ENCODE data around the gene FSCN2. TPM values are rescaled to one million over a fixed set of nuclear protein-coding genes. Genes with fewer than 3 reads are reported as not detected.

Gene FSCN2
- total RNA-seq, 3 donors from 2014 or later (not counting 1 experiment from before 2014, with no cell fraction given), result 0.26 to 2.6 (median 1.0) TPM

DNA sequence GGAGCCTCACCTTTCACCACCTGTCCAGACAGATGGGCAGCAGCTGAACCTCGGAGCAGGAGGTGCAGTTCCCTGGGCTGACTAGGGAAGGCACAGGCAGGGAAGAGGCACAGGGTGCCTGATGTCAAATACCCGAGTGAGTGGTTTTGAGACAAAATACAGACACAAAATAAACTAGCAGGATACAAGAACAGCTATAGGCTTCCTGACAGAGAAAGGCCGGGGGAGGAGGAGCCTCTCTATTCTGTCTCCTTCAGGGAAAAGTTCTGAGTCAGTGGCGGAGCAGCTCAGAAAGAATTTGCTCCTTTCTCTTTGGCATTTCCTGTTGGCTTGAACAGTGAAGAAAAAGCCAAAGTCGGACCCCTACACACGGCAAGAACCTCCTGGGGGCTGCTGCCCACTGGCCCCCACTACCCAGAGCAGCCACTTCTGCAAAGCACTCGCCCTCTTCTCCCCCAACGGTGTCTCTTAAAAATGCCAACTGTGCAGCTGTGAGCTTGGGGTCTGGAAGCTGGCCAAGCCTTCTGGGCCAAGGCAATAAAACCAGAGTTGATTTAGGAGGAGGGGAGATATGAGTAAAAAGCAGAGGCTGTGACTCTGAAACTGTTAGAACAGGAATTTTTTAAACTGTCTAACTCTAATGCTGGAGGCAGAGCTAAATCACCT lies 38.4 kb downstream of the FSCN2 start:
- Histone ChIP-seq H3K4me1 (ENCODE audit: control insufficient read depth, insufficient read depth, low read length) (peaks cover 3% of the 10 kb centered on the region), H3K27ac (ENCODE audit: low read length) (no peak overlapping the region), H3K4me3 (ENCODE audit: low read length) (no peak overlapping the region), H3K36me3 (ENCODE audit: control insufficient read depth, insufficient read depth, low read length) (peaks cover 69% of the 10 kb centered on the region), H3K9me3 (ENCODE audit: control insufficient read depth, insufficient read depth, low read length) (no peaks in the 10 kb centered on the region), H3K27me3 (ENCODE audit: control insufficient read depth, insufficient read depth, low read length) (no peaks in the 10 kb centered on the region)
- no peak for ATAC-seq
- TF ChIP-seq, protein P1, sequence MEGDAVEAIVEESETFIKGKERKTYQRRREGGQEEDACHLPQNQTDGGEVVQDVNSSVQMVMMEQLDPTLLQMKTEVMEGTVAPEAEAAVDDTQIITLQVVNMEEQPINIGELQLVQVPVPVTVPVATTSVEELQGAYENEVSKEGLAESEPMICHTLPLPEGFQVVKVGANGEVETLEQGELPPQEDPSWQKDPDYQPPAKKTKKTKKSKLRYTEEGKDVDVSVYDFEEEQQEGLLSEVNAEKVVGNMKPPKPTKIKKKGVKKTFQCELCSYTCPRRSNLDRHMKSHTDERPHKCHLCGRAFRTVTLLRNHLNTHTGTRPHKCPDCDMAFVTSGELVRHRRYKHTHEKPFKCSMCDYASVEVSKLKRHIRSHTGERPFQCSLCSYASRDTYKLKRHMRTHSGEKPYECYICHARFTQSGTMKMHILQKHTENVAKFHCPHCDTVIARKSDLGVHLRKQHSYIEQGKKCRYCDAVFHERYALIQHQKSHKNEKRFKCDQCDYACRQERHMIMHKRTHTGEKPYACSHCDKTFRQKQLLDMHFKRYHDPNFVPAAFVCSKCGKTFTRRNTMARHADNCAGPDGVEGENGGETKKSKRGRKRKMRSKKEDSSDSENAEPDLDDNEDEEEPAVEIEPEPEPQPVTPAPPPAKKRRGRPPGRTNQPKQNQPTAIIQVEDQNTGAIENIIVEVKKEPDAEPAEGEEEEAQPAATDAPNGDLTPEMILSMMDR (IDR thresholded peaks at IDR 0.05), result no peak
- Mint-ChIP-seq H3K9me3 (no peaks in the 10 kb centered on the region), H3K4me1 (no peaks in the 10 kb centered on the region), H3K4me3 (no peak overlapping the region), H3K36me3 (no peaks in the 10 kb centered on the region), H3K27ac (no peak overlapping the region), H3K27me3 (ENCODE audit: low read depth in 2 of 2) (no peaks in the 10 kb centered on the region)
- intact Hi-C loops (cut with micrococcal nuclease), result no loop called here
- WGBS (ENCODE audit: insufficient coverage), result 29% methylated on average over 8 of the region's 8 CpGs
- DNase-seq, result no peak

DNA sequence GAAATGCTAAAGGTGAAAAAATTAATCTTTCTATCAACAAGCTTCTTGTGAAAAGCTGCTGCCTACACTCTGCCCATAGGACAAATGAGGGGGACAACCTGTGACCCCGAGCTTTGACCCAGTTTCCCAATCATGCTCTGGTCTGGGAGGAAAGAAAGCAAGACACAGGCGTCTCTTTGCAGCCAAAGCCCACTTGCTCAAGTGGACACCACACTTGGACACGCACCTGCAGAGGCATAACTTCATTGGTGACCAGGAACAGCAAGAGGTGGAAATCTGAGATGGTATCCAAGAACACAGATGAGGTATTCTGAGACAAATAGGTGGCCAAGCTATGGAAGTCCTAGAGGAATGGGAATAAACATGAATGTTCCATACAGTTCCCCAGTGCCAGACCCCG lies 39.0 kb downstream of the FSCN2 start:
- no peak for DNase-seq
- WGBS (ENCODE audit: insufficient coverage), result 70% methylated on average over 4 of the region's 4 CpGs
- ATAC-seq, result no peak
- H3K36me3 Mint-ChIP-seq, result no peaks in the 10 kb centered on the region
- H3K9me3 Mint-ChIP-seq, result no peaks in the 10 kb centered on the region
- TF ChIP-seq, protein P1 (IDR thresholded peaks at IDR 0.05), result no peak
- no peak overlapping the region for H3K4me3 ChIP-seq (ENCODE audit: low read length)
- peaks cover 73% of the 10 kb centered on the region for H3K36me3 ChIP-seq (ENCODE audit: control insufficient read depth, insufficient read depth, low read length)
- no peaks in the 10 kb centered on the region for H3K4me1 ChIP-seq (ENCODE audit: control insufficient read depth, insufficient read depth, low read length)
- no peaks in the 10 kb centered on the region for H3K4me1 Mint-ChIP-seq
- no peaks in the 10 kb centered on the region for H3K27me3 Mint-ChIP-seq (ENCODE audit: low read depth in 2 of 2)
- H3K27ac Mint-ChIP-seq, result no peak overlapping the region
- no peak overlapping the region for H3K27ac ChIP-seq (ENCODE audit: low read length)
- no peak overlapping the region for H3K4me3 Mint-ChIP-seq
- intact Hi-C loops (cut with micrococcal nuclease), result no loop called here
- no peaks in the 10 kb centered on the region for H3K27me3 ChIP-seq (ENCODE audit: control insufficient read depth, insufficient read depth, low read length)
- no peaks in the 10 kb centered on the region for H3K9me3 ChIP-seq (ENCODE audit: control insufficient read depth, insufficient read depth, low read length)

DNA sequence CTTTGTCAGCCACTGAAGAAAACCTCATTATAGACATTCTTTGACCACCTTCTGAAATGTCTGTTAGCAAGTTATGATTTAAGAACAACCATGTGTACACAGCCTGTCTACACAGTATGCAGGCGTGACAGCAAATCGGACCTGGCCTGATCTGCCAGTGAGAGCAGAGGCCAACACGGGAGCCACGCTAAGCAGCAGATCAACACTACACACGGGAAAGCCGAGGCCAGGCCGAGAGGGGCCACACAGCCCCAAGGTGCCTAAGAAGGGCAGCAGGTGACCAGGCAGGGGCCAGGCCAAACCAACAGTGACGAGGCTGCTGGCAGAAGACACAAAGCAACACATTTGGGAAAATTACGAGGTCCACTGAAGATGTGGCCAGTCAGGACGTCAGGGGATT lies 40.2 kb downstream of the FSCN2 start:
- H3K36me3 ChIP-seq (ENCODE audit: control insufficient read depth, insufficient read depth, low read length), result peaks cover 79% of the 10 kb centered on the region
- no peaks in the 10 kb centered on the region for H3K4me1 ChIP-seq (ENCODE audit: control insufficient read depth, insufficient read depth, low read length)
- Mint-ChIP-seq H3K4me3 (no peak overlapping the region), H3K27me3 (ENCODE audit: low read depth in 2 of 2) (no peaks in the 10 kb centered on the region), H3K9me3 (no peaks in the 10 kb centered on the region), H3K4me1 (no peaks in the 10 kb centered on the region), H3K27ac (no peak overlapping the region), H3K36me3 (no peaks in the 10 kb centered on the region)
- no peak for DNase-seq
- H3K9me3 ChIP-seq (ENCODE audit: control insufficient read depth, insufficient read depth, low read length), result no peaks in the 10 kb centered on the region
- no peaks in the 10 kb centered on the region for H3K27me3 ChIP-seq (ENCODE audit: control insufficient read depth, insufficient read depth, low read length)
- intact Hi-C loops (cut with micrococcal nuclease), result no loop called here
- no peak for ATAC-seq
- WGBS (ENCODE audit: insufficient coverage), result 95% methylated on average over 10 of the region's 10 CpGs
- TF ChIP-seq, protein P1 (IDR thresholded peaks at IDR 0.05), result no peak
- H3K27ac ChIP-seq (ENCODE audit: low read length), result no peak overlapping the region
- no peak overlapping the region for H3K4me3 ChIP-seq (ENCODE audit: low read length)

DNA sequence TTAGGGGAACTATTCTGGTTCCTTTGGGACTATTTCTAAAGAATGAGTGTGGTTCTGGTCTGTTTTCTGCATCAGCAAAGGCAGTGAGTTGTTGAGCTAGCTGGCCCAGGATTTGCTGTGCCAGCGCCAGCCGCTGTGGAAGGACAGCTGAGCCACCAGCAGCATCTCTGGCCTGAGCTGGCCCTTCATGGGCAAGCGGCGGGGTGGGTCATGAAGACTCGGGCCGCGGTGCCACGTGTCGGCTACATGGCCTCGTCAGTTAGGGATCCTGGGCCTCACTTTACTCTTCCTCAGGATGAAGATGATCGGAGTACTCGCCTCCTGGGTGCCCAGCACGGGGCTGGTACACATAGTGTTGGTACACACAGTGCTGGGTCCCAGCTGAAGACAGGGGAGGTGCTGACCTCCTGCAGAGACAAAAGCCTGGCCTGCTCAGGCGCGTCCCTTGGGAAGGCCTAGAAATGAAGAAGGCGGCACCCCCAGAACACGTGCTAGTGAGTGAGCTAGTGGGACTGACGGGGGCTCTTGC lies 41.9 kb downstream of the FSCN2 start:
- DNase-seq, result no peak
- H3K4me1 ChIP-seq (ENCODE audit: control insufficient read depth, insufficient read depth, low read length), result no peaks in the 10 kb centered on the region
- H3K9me3 ChIP-seq (ENCODE audit: control insufficient read depth, insufficient read depth, low read length), result no peaks in the 10 kb centered on the region
- Mint-ChIP-seq H3K27ac (no peak overlapping the region), H3K36me3 (no peaks in the 10 kb centered on the region), H3K4me1 (peaks cover 0 to 5% of the 10 kb centered on the region in 2 donors), H3K4me3 (no peak overlapping the region), H3K27me3 (ENCODE audit: low read depth in 2 of 2) (no peaks in the 10 kb centered on the region), H3K9me3 (no peaks in the 10 kb centered on the region)
- H3K36me3 ChIP-seq (ENCODE audit: control insufficient read depth, insufficient read depth, low read length), result peaks cover 71% of the 10 kb centered on the region
- no peak for ATAC-seq
- no peak overlapping the region for H3K27ac ChIP-seq (ENCODE audit: low read length)
- TF ChIP-seq, protein P1 (IDR thresholded peaks at IDR 0.05), result no peak
- H3K4me3 ChIP-seq (ENCODE audit: low read length), result no peak overlapping the region
- H3K27me3 ChIP-seq (ENCODE audit: control insufficient read depth, insufficient read depth, low read length), result no peaks in the 10 kb centered on the region
- WGBS (ENCODE audit: insufficient coverage), result 98% methylated on average over 18 of the region's 18 CpGs
- intact Hi-C loops (cut with micrococcal nuclease), result no loop called here

Data from natural killer cell (primary cell).